Measurements from ENCODE around the gene MRPS23. TPM values are rescaled to one million over a fixed set of nuclear protein-coding genes. Genes with fewer than 3 reads are reported as not detected.

Gene MRPS23
- total and polyA plus RNA-seq, 2 of the 13 experiments (the other 11 are each of a cell fraction or from before 2014, with no cell fraction given), result 63.2 to 181 TPM

GRCh38 chr17:57892146-57892819, 42.4 kb upstream of the MRPS23 start (continued):
- 0 out of 2 replicates have a peak, but pooled peaks have one; percentile 56 for TF ChIP-seq ZNF782 (CRISPR knock-in tag; IDR thresholded peaks at IDR 0.05; ENCODE audit: borderline replicate concordance)
- 0 out of 2 replicates have a peak, but pooled peaks have one; percentile 8 for TF ChIP-seq NCOA2 (CRISPR knock-in tag; IDR thresholded peaks at IDR 0.05)
- no peak for TF ChIP-seq MAFK (conservative IDR thresholded peaks at IDR 0.05 in 1 of 2, IDR thresholded peaks at IDR 0.05 in 1 of 2; ENCODE audit: low read length in 2 of 2)
- no peak for TF ChIP-seq HNF4G (IDR thresholded peaks at IDR 0.05; ENCODE audit: borderline replicate concordance, low read depth, low read length)
- peak; percentile 45; the same call in 1 of the 2 replicates for TF ChIP-seq HNF4G (CRISPR knock-in tag; IDR thresholded peaks at IDR 0.05; ENCODE audit: borderline replicate concordance, low read depth)
- peak; percentile 53; the same call in 1 of the 2 replicates for TF ChIP-seq THRA (CRISPR knock-in tag; IDR thresholded peaks at IDR 0.05; ENCODE audit: borderline replicate concordance)
- no peak for TF ChIP-seq ISX (CRISPR knock-in tag; conservative IDR thresholded peaks at IDR 0.05)
- TF ChIP-seq FOXO1 (CRISPR knock-in tag; IDR thresholded peaks at IDR 0.05), result 0 out of 2 replicates have a peak, but pooled peaks have one; percentile 33
- no peak for TF ChIP-seq AFF4 (CRISPR knock-in tag; IDR thresholded peaks at IDR 0.05)
- 0 out of 2 replicates have a peak, but pooled peaks have one; percentile 12 for TF ChIP-seq SIX4 (CRISPR knock-in tag; IDR thresholded peaks at IDR 0.05)
- peak; percentile 89 to 94 for TF ChIP-seq HMGXB4 (CRISPR knock-in tag; IDR thresholded peaks at IDR 0.05; ENCODE audit: borderline replicate concordance in 1 of 2, low read depth in 1 of 2)
- peak; percentile 59; the same call in 1 of the 2 replicates for TF ChIP-seq KMT2B (CRISPR knock-in tag; IDR thresholded peaks at IDR 0.05)
- no peak for TF ChIP-seq LCORL (IDR thresholded peaks at IDR 0.05)
- peak; percentile 74 for TF ChIP-seq LCORL (CRISPR knock-in tag; IDR thresholded peaks at IDR 0.05)
- TF ChIP-seq TEAD3 (CRISPR knock-in tag; optimal IDR thresholded peaks at IDR 0.05; ENCODE audit: borderline replicate concordance), result peak; percentile 89
- TF ChIP-seq ZNF235 (CRISPR knock-in tag; IDR thresholded peaks at IDR 0.05; ENCODE audit: borderline replicate concordance), result peak; percentile 14; the same call in 1 of the 2 replicates
- TF ChIP-seq HMG20B (CRISPR knock-in tag; conservative IDR thresholded peaks at IDR 0.05), result no peak
- no peak for TF ChIP-seq GTF3A (CRISPR knock-in tag; conservative IDR thresholded peaks at IDR 0.05)
- TF ChIP-seq NFYC (CRISPR knock-in tag; IDR thresholded peaks at IDR 0.05), result no peak
- TF ChIP-seq ZNF350 (CRISPR knock-in tag; IDR thresholded peaks at IDR 0.05; ENCODE audit: borderline replicate concordance, low read depth), result 0 out of 2 replicates have a peak, but pooled peaks have one; percentile 85
- 0 out of 2 replicates have a peak, but pooled peaks have one; percentile 71 for TF ChIP-seq ZBTB25 (CRISPR knock-in tag; IDR thresholded peaks at IDR 0.05)
- TF ChIP-seq GFI1 (CRISPR knock-in tag; IDR thresholded peaks at IDR 0.05; ENCODE audit: borderline replicate concordance), result no peak

Measured in HepG2 (cell line).